MM.1S (cell line): ENCODE results near the gene ZDHHC11B.
"Not testable (repeated sequence)": the region's sequence is repeated elsewhere in the genome, so short reads cannot be mapped to it uniquely, and the experiment has no call there.

Source experiments
- EZH2 ChIP-seq: fragments of 300-600 bp; sonication (generic); optimal IDR thresholded peaks from 2 replicates; pipeline ENCODE3; 2017; ENCODE audit warnings: low read depth, mild to moderate bottlenecking, antibody characterized with exemption, low read length, mixed read lengths
- TF ChIP-seq, protein P1 (sequence below): fragments of 300-600 bp; sonication (generic); IDR thresholded peaks from 2 replicates; pipeline ENCODE4 v1.5.1; 2016; ENCODE audit warnings: antibody characterized with exemption, low read length, mixed read lengths

DNA sequence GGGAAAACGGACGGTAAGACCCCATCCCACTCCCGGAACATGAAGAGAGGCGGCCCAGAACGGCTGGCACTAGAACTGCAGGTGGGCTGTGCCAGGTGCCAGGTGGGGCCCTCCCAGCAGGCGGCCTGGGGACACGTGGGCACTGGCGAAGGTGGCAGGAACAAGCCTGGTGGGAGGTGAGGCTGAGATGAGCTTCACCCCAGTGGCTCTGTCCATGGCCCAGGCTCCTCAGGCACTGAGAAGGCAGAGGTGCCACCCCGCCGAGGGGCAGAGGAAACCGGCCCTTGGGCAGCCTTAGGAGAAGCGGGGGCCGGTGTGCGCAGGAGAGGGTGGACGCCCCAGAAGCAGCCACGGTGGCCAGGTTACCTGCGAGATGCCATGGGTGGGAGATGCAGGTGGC is 4.0 kb downstream of the ZDHHC11B start:
- TF ChIP-seq, protein P1, sequence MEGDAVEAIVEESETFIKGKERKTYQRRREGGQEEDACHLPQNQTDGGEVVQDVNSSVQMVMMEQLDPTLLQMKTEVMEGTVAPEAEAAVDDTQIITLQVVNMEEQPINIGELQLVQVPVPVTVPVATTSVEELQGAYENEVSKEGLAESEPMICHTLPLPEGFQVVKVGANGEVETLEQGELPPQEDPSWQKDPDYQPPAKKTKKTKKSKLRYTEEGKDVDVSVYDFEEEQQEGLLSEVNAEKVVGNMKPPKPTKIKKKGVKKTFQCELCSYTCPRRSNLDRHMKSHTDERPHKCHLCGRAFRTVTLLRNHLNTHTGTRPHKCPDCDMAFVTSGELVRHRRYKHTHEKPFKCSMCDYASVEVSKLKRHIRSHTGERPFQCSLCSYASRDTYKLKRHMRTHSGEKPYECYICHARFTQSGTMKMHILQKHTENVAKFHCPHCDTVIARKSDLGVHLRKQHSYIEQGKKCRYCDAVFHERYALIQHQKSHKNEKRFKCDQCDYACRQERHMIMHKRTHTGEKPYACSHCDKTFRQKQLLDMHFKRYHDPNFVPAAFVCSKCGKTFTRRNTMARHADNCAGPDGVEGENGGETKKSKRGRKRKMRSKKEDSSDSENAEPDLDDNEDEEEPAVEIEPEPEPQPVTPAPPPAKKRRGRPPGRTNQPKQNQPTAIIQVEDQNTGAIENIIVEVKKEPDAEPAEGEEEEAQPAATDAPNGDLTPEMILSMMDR = not testable (repeated sequence)
- not testable (repeated sequence) for TF ChIP-seq EZH2
